ENCODE measurements around the gene GAB2.
A peak's percentile ranks its signal among the peaks of the same experiment; 100 is the strongest.

GAB2 gene

DNA sequence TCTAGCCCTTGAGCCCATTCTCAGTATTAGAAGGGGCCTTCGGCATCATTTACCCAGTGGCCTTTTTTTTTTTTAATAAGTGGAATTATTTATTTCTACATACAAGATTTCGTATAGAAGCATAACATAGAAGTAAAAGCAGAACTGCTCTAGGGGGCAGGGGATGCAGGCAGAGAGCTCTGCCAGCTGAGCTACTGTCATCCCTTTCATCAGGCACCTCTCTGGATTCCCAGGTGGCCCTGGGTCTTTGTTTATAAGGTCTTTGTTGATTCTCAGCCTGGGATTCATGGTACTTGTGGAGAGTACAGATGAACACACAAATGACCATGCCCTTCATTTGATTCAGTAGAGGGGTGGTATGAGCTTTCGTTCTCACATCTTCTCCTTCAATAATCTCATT lies 66.4 kb downstream of the GAB2 start:
- no peak for DNase-seq (ENCODE audit: low spot score)
- peak overlapping the region; percentile 30 to 36 for H3K27ac ChIP-seq
- H3K4me3 ChIP-seq: peak overlapping the region; percentile 52
- TF ChIP-seq, protein P1, sequence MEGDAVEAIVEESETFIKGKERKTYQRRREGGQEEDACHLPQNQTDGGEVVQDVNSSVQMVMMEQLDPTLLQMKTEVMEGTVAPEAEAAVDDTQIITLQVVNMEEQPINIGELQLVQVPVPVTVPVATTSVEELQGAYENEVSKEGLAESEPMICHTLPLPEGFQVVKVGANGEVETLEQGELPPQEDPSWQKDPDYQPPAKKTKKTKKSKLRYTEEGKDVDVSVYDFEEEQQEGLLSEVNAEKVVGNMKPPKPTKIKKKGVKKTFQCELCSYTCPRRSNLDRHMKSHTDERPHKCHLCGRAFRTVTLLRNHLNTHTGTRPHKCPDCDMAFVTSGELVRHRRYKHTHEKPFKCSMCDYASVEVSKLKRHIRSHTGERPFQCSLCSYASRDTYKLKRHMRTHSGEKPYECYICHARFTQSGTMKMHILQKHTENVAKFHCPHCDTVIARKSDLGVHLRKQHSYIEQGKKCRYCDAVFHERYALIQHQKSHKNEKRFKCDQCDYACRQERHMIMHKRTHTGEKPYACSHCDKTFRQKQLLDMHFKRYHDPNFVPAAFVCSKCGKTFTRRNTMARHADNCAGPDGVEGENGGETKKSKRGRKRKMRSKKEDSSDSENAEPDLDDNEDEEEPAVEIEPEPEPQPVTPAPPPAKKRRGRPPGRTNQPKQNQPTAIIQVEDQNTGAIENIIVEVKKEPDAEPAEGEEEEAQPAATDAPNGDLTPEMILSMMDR (IDR thresholded peaks at IDR 0.05): no peak

DNA sequence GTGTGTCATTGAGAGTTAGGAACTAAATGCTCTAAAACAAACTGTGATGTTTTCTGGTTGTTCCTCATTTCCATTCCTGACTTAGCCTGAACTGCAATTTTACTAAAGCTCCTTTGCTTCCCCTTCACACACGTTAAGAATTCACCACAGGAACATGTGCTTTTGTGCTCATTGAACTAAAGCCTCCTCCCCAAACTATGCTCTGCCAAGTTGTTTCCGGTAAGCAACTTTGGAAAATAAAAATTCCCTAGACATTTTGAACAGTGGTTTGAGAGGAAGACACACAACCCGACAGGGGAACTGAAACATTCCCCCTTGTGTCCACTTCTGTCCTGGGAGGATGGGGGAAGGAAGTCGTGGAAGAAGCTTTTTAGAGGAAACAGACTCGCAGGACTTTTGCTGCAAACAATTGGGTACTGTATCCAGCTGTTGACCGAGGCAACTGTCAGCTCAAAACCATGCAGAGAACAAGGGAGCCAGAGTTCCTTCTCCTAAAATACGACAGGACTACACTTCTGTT lies 66.9 kb downstream of the GAB2 start:
- TF ChIP-seq, protein P1 (IDR thresholded peaks at IDR 0.05): no peak
- DNase-seq (ENCODE audit: low spot score): no peak
- H3K4me3 ChIP-seq: peak overlapping the region; percentile 52

DNA sequence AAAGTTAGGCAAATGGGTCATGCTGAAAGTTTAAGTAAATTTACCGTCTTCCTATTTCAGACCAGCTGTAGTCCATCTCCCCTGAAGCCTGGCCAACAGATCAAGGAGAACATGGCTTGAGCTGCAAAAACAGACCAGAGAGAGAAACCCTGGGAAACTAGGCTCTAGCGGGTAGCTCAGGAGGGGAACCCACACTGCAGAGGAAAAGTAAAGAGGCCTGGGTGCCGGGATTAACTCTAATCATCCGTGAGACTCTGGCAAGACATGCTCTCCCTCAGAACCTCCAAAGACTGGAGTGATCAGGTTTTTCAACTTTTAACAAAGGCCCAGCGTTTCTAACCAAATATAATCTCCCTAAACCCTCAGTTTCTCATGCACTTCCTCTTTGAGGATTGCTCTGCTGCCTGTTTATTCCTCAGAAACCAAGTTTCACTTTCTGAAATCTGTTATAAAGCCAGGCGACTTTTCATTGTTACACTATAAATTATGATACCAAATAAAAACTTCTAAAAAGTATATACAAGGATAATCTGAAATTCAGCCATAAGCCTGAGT lies 67.5 kb downstream of the GAB2 start:
- DNase-seq (ENCODE audit: low spot score): no peak
- peak overlapping the region; percentile 52 for H3K4me3 ChIP-seq
- TF ChIP-seq, protein P1 (IDR thresholded peaks at IDR 0.05): no peak
- peak overlapping the region; percentile 30 to 71 for H3K27ac ChIP-seq

More for the DNA sequence above, 66.9 kb downstream of the GAB2 start:
- H3K27ac ChIP-seq: peak overlapping the region; percentile 30 to 71

DNA sequence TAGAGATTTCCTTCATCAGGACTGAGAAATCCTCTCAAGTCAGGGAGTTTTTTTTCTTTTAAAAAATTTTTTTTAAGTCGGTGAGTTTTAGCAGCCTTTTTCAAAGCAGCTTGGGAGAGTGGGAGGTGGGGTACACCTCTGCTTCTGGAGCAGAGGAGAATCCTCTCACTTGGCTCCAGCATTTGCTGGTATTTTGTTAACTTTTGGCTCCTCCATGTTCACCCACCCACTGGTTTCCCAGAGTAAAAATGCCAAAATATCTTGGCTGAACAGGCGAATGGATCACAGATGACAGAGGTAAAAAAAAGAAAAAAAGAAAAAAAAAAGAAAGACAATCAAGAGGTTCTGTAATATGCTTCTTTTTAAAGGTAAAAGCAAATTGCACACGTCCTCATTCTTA lies 68.0 kb downstream of the GAB2 start:
- Histone ChIP-seq H3K4me3 (peak overlapping the region; percentile 52), H3K27ac (peak overlapping the region; percentile 32 to 71)
- no peak for DNase-seq (ENCODE audit: low spot score)
- TF ChIP-seq, protein P1 (IDR thresholded peaks at IDR 0.05): no peak

DNA sequence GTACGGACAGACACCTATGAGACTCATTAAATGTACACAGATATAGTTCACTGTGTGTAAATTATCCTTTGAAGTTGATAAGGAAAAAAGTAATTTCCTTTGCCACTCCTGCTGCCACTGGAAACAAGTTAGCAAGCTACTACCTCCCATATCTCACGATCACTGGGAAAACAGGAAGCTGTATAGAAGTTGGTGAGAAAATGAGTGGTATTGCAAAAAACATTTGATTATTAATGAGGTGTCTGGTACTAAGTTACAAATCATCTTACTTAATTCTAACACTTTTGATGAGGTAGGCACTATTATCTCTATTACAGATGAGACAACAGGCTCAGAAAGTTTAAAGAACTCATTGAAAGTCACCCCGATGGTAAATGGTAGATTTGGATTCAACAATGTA lies 68.5 kb downstream of the GAB2 start:
- TF ChIP-seq, protein P1 (IDR thresholded peaks at IDR 0.05): no peak
- Histone ChIP-seq H3K4me3 (no peak overlapping the region), H3K27ac (peak overlapping the region; percentile 32 to 61)
- DNase-seq (ENCODE audit: low spot score): no peak

DNA sequence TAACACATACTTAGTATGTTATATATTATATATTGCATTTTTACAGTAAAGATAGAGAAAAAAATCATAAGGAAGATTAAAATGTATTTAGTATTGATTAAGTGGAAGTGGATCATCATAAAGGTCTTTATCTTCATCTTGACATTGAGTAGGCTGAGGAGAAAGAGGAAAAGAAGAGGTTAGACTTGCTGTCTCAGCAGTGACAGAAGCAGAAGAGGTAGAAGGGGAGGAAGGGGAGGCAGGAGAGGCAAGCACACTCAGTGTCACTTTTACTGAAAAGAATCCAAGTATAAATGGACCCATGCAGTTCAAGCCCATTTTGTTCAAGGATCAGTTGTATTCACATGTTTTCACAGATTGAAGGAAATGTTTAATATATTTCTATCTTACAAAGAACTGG lies 69.7 kb downstream of the GAB2 start:
- no peak overlapping the region for H3K27ac ChIP-seq
- DNase-seq (ENCODE audit: low spot score): no peak
- TF ChIP-seq, protein P1 (IDR thresholded peaks at IDR 0.05): no peak
- H3K4me3 ChIP-seq: no peak overlapping the region

DNA sequence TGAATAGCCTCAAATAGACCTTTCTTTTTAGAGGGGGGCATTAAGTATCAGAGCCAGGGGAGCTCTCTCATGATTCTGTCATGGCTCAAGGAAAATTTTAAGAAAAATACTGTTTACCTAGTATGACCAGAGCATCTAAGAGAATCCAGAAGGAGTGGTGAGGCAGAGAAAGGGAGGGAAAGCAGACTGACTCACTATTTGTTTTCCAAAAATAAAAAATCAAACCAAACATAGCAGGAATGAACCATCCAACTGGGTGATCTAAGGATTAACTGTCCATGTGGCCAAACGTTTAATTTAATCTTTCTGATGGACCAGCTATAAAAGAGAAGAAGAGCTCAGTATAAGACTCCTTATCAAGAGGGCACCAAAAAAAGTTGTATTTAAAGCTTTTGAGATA lies 70.8 kb downstream of the GAB2 start:
- no peak overlapping the region for H3K4me3 ChIP-seq
- DNase-seq (ENCODE audit: low spot score): no peak
- TF ChIP-seq, protein P1 (IDR thresholded peaks at IDR 0.05): no peak
- no peak overlapping the region for H3K27ac ChIP-seq

Measured in coronary artery (tissue), 2 donors.